Ishikawa (cell line): ENCODE data around the gene TRIM58.

Experiments used
- CEBPB ChIP-seq: IDR thresholded peaks from 2 replicates; pipeline ENCODE4 v1.6.1; 2012
- CREB1 ChIP-seq: IDR thresholded peaks from 2 replicates; pipeline ENCODE4 v1.6.1; 2012; ENCODE audit warnings: low read depth
- EGR1 ChIP-seq: IDR thresholded peaks from 2 replicates; pipeline ENCODE4 v1.6.1; 2012
- EP300 ChIP-seq: IDR thresholded peaks from 2 replicates; pipeline ENCODE4 v1.6.1; 2012; ENCODE audit warnings: borderline replicate concordance
- FOXM1 ChIP-seq: IDR thresholded peaks from 2 replicates; pipeline ENCODE4 v1.6.1; 2012; ENCODE audit warnings: low read depth, borderline replicate concordance
- MAX ChIP-seq: IDR thresholded peaks from 2 replicates; pipeline ENCODE4 v1.6.1; 2012
- NFIC ChIP-seq: IDR thresholded peaks from 2 replicates; pipeline ENCODE4 v1.6.1; 2012
- RAD21 ChIP-seq: IDR thresholded peaks from 2 replicates; pipeline ENCODE4 v1.6.1; 2012; ENCODE audit warnings: low read depth
- REST ChIP-seq: IDR thresholded peaks from 2 replicates; pipeline ENCODE4 v1.6.1; 2012; ENCODE audit warnings: low read depth, mild to moderate bottlenecking
- TAF1 ChIP-seq: IDR thresholded peaks from 2 replicates; pipeline ENCODE4 v1.6.1; 2012; ENCODE audit warnings: low read depth, mild to moderate bottlenecking
- TCF12 ChIP-seq: IDR thresholded peaks from 2 replicates; pipeline ENCODE4 v1.6.1; 2012; ENCODE audit warnings: low read depth
- TEAD4 ChIP-seq: IDR thresholded peaks from 2 replicates; pipeline ENCODE4 v1.6.1; 2012
- USF1 ChIP-seq: IDR thresholded peaks from 2 replicates; pipeline ENCODE4 v1.6.1; 2012
- YY1 ChIP-seq: IDR thresholded peaks from 2 replicates; pipeline ENCODE4 v1.6.1; 2012; ENCODE audit warnings: low read depth
- ZBTB7A ChIP-seq: IDR thresholded peaks from 2 replicates; pipeline ENCODE4 v1.6.1; 2012; ENCODE audit warnings: low read depth

The TRIM58 gene

GRCh38 chr1:247862756-247863155 lies 5.8 kb downstream of the TRIM58 start:
- TF ChIP-seq NFIC (no peak), USF1 (no peak), YY1 (no peak), TAF1 (no peak), REST (no peak), ZBTB7A (no peak), RAD21 (no peak), MAX (no peak), CEBPB (no peak), TEAD4 (no peak), EGR1 (no peak), FOXM1 (no peak), EP300 (no peak), TCF12 (no peak), CREB1 (no peak)

GRCh38 chr1:247864644-247865043 lies 7.7 kb downstream of the TRIM58 start:
- TF ChIP-seq FOXM1, result no peak
- TF ChIP-seq REST, result no peak
- TF ChIP-seq RAD21, result no peak
- TF ChIP-seq TAF1, result no peak
- TF ChIP-seq EP300, result no peak
- TF ChIP-seq YY1, result no peak
- TF ChIP-seq CREB1, result no peak
- TF ChIP-seq NFIC, result no peak
- no peak for TF ChIP-seq CEBPB
- TF ChIP-seq EGR1, result no peak
- no peak for TF ChIP-seq USF1
- TF ChIP-seq TCF12, result no peak
- TF ChIP-seq TEAD4, result no peak
- TF ChIP-seq MAX, result no peak
- TF ChIP-seq ZBTB7A, result no peak

- TF ChIP-seq REST (no peak), YY1 (no peak), MAX (no peak), EP300 (no peak), RAD21 (no peak), CREB1 (no peak), TCF12 (no peak), FOXM1 (no peak), TAF1 (no peak), NFIC (no peak), ZBTB7A (no peak), CEBPB (no peak), TEAD4 (no peak), EGR1 (no peak), USF1 (no peak)
These were observed 8.4 kb downstream of the TRIM58 start for GRCh38 chr1:247865416-247865815.

GRCh38 chr1:247883346-247883745 lies 26.4 kb downstream of the TRIM58 start:
- TF ChIP-seq REST, result no peak
- no peak for TF ChIP-seq RAD21
- TF ChIP-seq CREB1, result no peak
- no peak for TF ChIP-seq EP300
- TF ChIP-seq EGR1, result no peak
- no peak for TF ChIP-seq ZBTB7A
- TF ChIP-seq YY1, result no peak
- no peak for TF ChIP-seq MAX
- no peak for TF ChIP-seq TEAD4
- TF ChIP-seq NFIC, result no peak
- TF ChIP-seq USF1, result no peak
- no peak for TF ChIP-seq TAF1
- no peak for TF ChIP-seq FOXM1
- TF ChIP-seq CEBPB, result no peak
